Right lobe of liver (tissue), 4 donors: ENCODE measurements around the gene CCDC198.

Source experiments
- CTCF ChIP-seq, 4 donors: fragments of 200-600 bp in 3 of 4; fragments of 450-650 bp in 1 of 4; IDR thresholded peaks; one replicate each; pipeline versions ENCODE4 v1.5.1 to v1.8.0; 2016 to 2022; ENCODE audit warnings: antibody characterized with exemption in 4 of 4, mild to moderate bottlenecking in 2 of 4
- POLR2A ChIP-seq: fragments of 450-650 bp; IDR thresholded peaks from one replicate; pipeline ENCODE4 v1.6.1; 2017; ENCODE audit warnings: antibody characterized with exemption, mild to moderate bottlenecking
- donor health status: DM: no; HTN: no; CAD: no.
- donor health status: DM: no; HTN: no; CAD: no.
- donor health status: DM: no; HTN: yes; CAD: no.

GRCh38 chr14:57420033-57420432 lies 73.6 kb downstream of the CCDC198 start:
- TF ChIP-seq POLR2A (no peak), CTCF (IDR thresholded peaks at IDR 0.05) (no peak)
